GM23338 (cell line): Measurements from ENCODE around the gene PERCC1. TPM values are rescaled to one million over a fixed set of nuclear protein-coding genes. Genes with fewer than 3 reads are reported as not detected.
"Not testable (repeated sequence)": the region's sequence is repeated elsewhere in the genome, so short reads cannot be mapped to it uniquely, and the experiment has no call there.

Experiments
- ATAC-seq: fragments of 200-7000 bp; cut with Tn5 transposase; 3 replicates; pipeline ENCODE4 v1.9.1; 2020
- DNase-seq: peaks from one replicate; pipeline ENCODE4 v3.0.0-alpha.2; 2015; ENCODE audit warnings: low spot score
- H2AFZ ChIP-seq: fragments of 200-600 bp; sonication (generic); 2 replicates; pipeline ENCODE4 v1.8.0; 2016; ENCODE audit warnings: antibody characterized with exemption, mild to moderate bottlenecking, moderate library complexity
- H3F3A ChIP-seq: fragments of 200-600 bp; sonication (generic); replicated peaks from 2 replicates; pipeline ENCODE4 v1.8.0; 2017; ENCODE audit warnings: antibody characterized with exemption, mixed run types, low read depth
- H3K27ac ChIP-seq: fragments of 200-600 bp; sonication (generic); 2 replicates; pipeline ENCODE4 v1.6.1; 2016; ENCODE audit warnings: low read depth
- H3K27me3 ChIP-seq: fragments of 200-600 bp; sonication (generic); 2 replicates; pipeline ENCODE4 v1.8.0; 2016; ENCODE audit warnings: mild to moderate bottlenecking, mixed run types, moderate library complexity; ENCODE audit not compliant: insufficient read depth
- H3K36me3 ChIP-seq: fragments of 200-600 bp; sonication (generic); 2 replicates; pipeline ENCODE4 v1.8.0; 2016; ENCODE audit warnings: mild to moderate bottlenecking; ENCODE audit not compliant: insufficient read depth
- H3K4me1 ChIP-seq: fragments of 200-600 bp; sonication (generic); 2 replicates; pipeline ENCODE4 v1.8.0; 2016; ENCODE audit warnings: mild to moderate bottlenecking, moderate library complexity; ENCODE audit not compliant: insufficient read depth
- H3K4me2 ChIP-seq: fragments of 200-600 bp; sonication (generic); 2 replicates; pipeline ENCODE4 v1.7.1; 2017; ENCODE audit warnings: mixed run types
- H3K4me3 ChIP-seq: fragments of 200-600 bp; sonication (generic); 2 replicates; pipeline ENCODE4 v1.6.1; 2016; ENCODE audit warnings: mixed run types
- H3K79me2 ChIP-seq: fragments of 200-600 bp; sonication (generic); replicated peaks from 2 replicates; pipeline ENCODE4 v1.8.0; 2017; ENCODE audit warnings: mild to moderate bottlenecking; ENCODE audit not compliant: insufficient read depth
- H3K9me2 ChIP-seq: fragments of 200-600 bp; sonication (generic); 2 replicates; pipeline ENCODE4 v1.8.0; 2017; ENCODE audit not compliant: insufficient read depth
- H4K20me1 ChIP-seq: fragments of 200-600 bp; sonication (generic); replicated peaks from 2 replicates; pipeline ENCODE4 v1.8.0; 2017; ENCODE audit warnings: mild to moderate bottlenecking; ENCODE audit not compliant: insufficient read depth
- H3K27ac Mint-ChIP-seq: 2 replicates; pipeline ENCODE4 v1.8.0; 2020; ENCODE audit warnings: inconsistent platforms, mild to moderate bottlenecking, moderate library complexity, mixed read lengths
- H3K27me3 Mint-ChIP-seq: 3 replicates; pipeline ENCODE4 v1.8.0; 2022; ENCODE audit warnings: low read depth, mild to moderate bottlenecking, moderate library complexity, mixed read lengths, inconsistent platforms; ENCODE audit not compliant: insufficient read depth, poor library complexity
- H3K36me3 Mint-ChIP-seq: 3 replicates; pipeline ENCODE4 v1.8.0; 2021; ENCODE audit warnings: low read depth, mild to moderate bottlenecking, inconsistent platforms, moderate library complexity, mixed read lengths
- H3K4me1 Mint-ChIP-seq: 3 replicates; pipeline ENCODE4 v1.8.0; 2020; ENCODE audit warnings: mild to moderate bottlenecking, inconsistent platforms, mixed read lengths
- H3K4me3 Mint-ChIP-seq: 3 replicates; pipeline ENCODE4 v1.8.0; 2021; ENCODE audit warnings: moderate library complexity, mild to moderate bottlenecking, inconsistent platforms, mixed read lengths
- H3K9me3 Mint-ChIP-seq: 3 replicates; pipeline ENCODE4 v1.8.0; 2020; ENCODE audit warnings: moderate library complexity, mild to moderate bottlenecking, inconsistent platforms, mixed read lengths
- CREB1 ChIP-seq: fragments of 250-450 bp; sonication (Bioruptor Pico); IDR thresholded peaks from 2 replicates; pipeline ENCODE4 v1.5.0; 2020; ENCODE audit warnings: low read depth, mild to moderate bottlenecking, moderate library complexity
- ETS1 ChIP-seq: IDR thresholded peaks from 2 replicates; pipeline ENCODE4 v1.6.1; 2016; ENCODE audit warnings: antibody characterized with exemption
- EZH2 ChIP-seq: fragments of 200-600 bp; sonication (generic); IDR thresholded peaks from one replicate; pipeline ENCODE4 v1.8.0; 2017; ENCODE audit warnings: antibody characterized with exemption, mild to moderate bottlenecking, low read depth; ENCODE audit not compliant: unreplicated experiment
- EZH2phosphoT487 ChIP-seq: fragments of 200-600 bp; sonication (generic); IDR thresholded peaks from one replicate; pipeline ENCODE4 v1.8.1; 2018; ENCODE audit warnings: antibody characterized with exemption; ENCODE audit not compliant: unreplicated experiment
- JUNB ChIP-seq: IDR thresholded peaks from one replicate; pipeline ENCODE4 v1.6.1; 2016; ENCODE audit warnings: antibody characterized with exemption; ENCODE audit not compliant: unreplicated experiment
- NANOG ChIP-seq: IDR thresholded peaks from 2 replicates; pipeline ENCODE4 v1.6.1; 2016; ENCODE audit warnings: antibody characterized with exemption, borderline replicate concordance
- POLR2AphosphoS5 ChIP-seq: IDR thresholded peaks from 2 replicates; pipeline ENCODE4 v1.6.1; 2016; ENCODE audit warnings: antibody characterized with exemption, low read depth
- STAT1 ChIP-seq: IDR thresholded peaks from one replicate; pipeline ENCODE4 v1.6.1; 2016; ENCODE audit warnings: antibody characterized with exemption; ENCODE audit not compliant: unreplicated experiment
- ZNF114 ChIP-seq: fragments of 250-450 bp; sonication (Bioruptor Pico); IDR thresholded peaks from 2 replicates; pipeline ENCODE4 v1.5.0; 2020; ENCODE audit warnings: mild to moderate bottlenecking, moderate library complexity
- ZNF331 ChIP-seq: fragments of 250-450 bp; sonication (Bioruptor Pico); IDR thresholded peaks from 2 replicates; pipeline ENCODE4 v1.5.0; 2020; ENCODE audit warnings: low read depth, mild to moderate bottlenecking, moderate library complexity
- polyA plus RNA-seq: library from polyadenylated mRNA; unstranded; fragments of >200 nt; fragmentation: Nextera tagmentation; extraction: Ambion mirVana; gene quantifications from 2 replicates; pipeline ENCODE4 v1.2.1, GENCODE V29; 2016
- total RNA-seq: library from RNA; depleted of rRNA; stranded (reverse); fragments of >200 nt; shearing (Covaris generic); gene quantifications from 2 replicates; pipeline ENCODE4 v1.2.3, GENCODE V29; 2014
- TF ChIP-seq, protein P1 (sequence below): IDR thresholded peaks from one replicate; pipeline ENCODE4 v1.6.1; 2018; ENCODE audit warnings: antibody characterized with exemption; ENCODE audit not compliant: unreplicated experiment
- TF ChIP-seq, protein P2 (sequence below), 2 experiments: fragments of 200-600 bp in 1 of 2; sonication (generic) in 1 of 2; conservative IDR thresholded peaks; 2 replicates each; pipeline versions ENCODE4 v1.5.1 to v1.6.1; 2016 to 2017; ENCODE audit warnings: antibody characterized with exemption in 2 of 2, low read depth in 2 of 2, mild to moderate bottlenecking in 2 of 2, moderate library complexity in 1 of 2

Gene PERCC1
- total and polyA plus RNA-seq, 2 experiments from 2014 or later = not detected

GRCh38 chr16:1439699-1440074 lies 8.8 kb downstream of the PERCC1 start:
- H3K9me3 Mint-ChIP-seq, H3K4me3 Mint-ChIP-seq, H3F3A ChIP-seq, H3K4me1 ChIP-seq, H3K27me3 Mint-ChIP-seq, H3K79me2 ChIP-seq, H2AFZ ChIP-seq, H3K4me1 Mint-ChIP-seq, H3K27me3 ChIP-seq, H3K4me3 ChIP-seq, H3K9me2 ChIP-seq, H3K27ac Mint-ChIP-seq, H3K4me2 ChIP-seq, ATAC-seq, H3K36me3 ChIP-seq, H3K27ac ChIP-seq, H4K20me1 ChIP-seq, H3K36me3 Mint-ChIP-seq, DNase-seq: not testable (repeated sequence)

GRCh38 chr16:1441391-1441829 lies 10.5 kb downstream of the PERCC1 start:
- TF ChIP-seq STAT1 = no peak
- Mint-ChIP-seq H3K36me3 (no peaks in the 10 kb centered on the region), H3K4me1 (no peaks in the 10 kb centered on the region), H3K27me3 (peaks cover 2% of the 10 kb centered on the region), H3K27ac (no peak overlapping the region), H3K4me3 (no peak overlapping the region), H3K9me3 (no peaks in the 10 kb centered on the region)
- H2AFZ ChIP-seq = no peak overlapping the region
- no peak overlapping the region for H3K27ac ChIP-seq
- no peaks in the 10 kb centered on the region for H3K4me1 ChIP-seq
- no peak for ATAC-seq
- H3K4me3 ChIP-seq = no peak overlapping the region
- H3K4me2 ChIP-seq = no peak overlapping the region
- H3K79me2 ChIP-seq = no peaks in the 10 kb centered on the region
- no peak for DNase-seq
- no peaks in the 10 kb centered on the region for H3K36me3 ChIP-seq
- H3K27me3 ChIP-seq = no peaks in the 10 kb centered on the region
- no peaks in the 10 kb centered on the region for H3F3A ChIP-seq
- no peaks in the 10 kb centered on the region for H3K9me2 ChIP-seq
- no peaks in the 10 kb centered on the region for H4K20me1 ChIP-seq

DNA sequence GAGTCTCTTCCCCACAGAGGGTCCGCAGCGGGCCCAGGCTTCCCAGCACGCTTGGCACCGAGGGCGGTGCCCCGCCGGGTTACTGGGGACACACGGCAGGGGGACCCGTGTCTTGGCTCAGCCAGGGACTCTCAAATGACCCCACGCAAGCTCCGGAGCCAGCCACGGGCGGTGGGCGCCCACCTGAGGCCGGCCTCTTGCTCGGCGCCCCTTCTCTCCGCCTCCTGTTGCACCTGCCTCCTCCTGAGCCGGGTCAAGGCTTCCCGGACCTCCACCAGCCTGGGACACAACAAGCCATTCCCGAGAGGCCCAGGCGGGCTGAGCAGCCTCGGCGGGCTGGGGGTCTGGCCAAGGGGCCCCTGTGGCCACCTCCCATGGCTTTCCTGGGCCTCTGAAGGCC lies 11.8 kb downstream of the PERCC1 start:
- no peaks in the 10 kb centered on the region for H3F3A ChIP-seq
- no peaks in the 10 kb centered on the region for H3K9me2 ChIP-seq
- H3K27me3 ChIP-seq = no peaks in the 10 kb centered on the region
- H4K20me1 ChIP-seq = no peaks in the 10 kb centered on the region
- H3K4me2 ChIP-seq = no peak overlapping the region
- Mint-ChIP-seq H3K4me3 (no peak overlapping the region), H3K4me1 (no peaks in the 10 kb centered on the region), H3K9me3 (no peaks in the 10 kb centered on the region), H3K27me3 (peaks cover 2% of the 10 kb centered on the region), H3K36me3 (no peaks in the 10 kb centered on the region), H3K27ac (no peak overlapping the region)
- no peak overlapping the region for H3K4me3 ChIP-seq
- H3K36me3 ChIP-seq = no peaks in the 10 kb centered on the region
- no peaks in the 10 kb centered on the region for H3K4me1 ChIP-seq
- DNase-seq (no peak), ATAC-seq (no peak)
- no peaks in the 10 kb centered on the region for H3K79me2 ChIP-seq
- no peak for TF ChIP-seq EZH2phosphoT487
- TF ChIP-seq, protein P1, sequence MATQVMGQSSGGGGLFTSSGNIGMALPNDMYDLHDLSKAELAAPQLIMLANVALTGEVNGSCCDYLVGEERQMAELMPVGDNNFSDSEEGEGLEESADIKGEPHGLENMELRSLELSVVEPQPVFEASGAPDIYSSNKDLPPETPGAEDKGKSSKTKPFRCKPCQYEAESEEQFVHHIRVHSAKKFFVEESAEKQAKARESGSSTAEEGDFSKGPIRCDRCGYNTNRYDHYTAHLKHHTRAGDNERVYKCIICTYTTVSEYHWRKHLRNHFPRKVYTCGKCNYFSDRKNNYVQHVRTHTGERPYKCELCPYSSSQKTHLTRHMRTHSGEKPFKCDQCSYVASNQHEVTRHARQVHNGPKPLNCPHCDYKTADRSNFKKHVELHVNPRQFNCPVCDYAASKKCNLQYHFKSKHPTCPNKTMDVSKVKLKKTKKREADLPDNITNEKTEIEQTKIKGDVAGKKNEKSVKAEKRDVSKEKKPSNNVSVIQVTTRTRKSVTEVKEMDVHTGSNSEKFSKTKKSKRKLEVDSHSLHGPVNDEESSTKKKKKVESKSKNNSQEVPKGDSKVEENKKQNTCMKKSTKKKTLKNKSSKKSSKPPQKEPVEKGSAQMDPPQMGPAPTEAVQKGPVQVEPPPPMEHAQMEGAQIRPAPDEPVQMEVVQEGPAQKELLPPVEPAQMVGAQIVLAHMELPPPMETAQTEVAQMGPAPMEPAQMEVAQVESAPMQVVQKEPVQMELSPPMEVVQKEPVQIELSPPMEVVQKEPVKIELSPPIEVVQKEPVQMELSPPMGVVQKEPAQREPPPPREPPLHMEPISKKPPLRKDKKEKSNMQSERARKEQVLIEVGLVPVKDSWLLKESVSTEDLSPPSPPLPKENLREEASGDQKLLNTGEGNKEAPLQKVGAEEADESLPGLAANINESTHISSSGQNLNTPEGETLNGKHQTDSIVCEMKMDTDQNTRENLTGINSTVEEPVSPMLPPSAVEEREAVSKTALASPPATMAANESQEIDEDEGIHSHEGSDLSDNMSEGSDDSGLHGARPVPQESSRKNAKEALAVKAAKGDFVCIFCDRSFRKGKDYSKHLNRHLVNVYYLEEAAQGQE = no peak
- no peak for TF ChIP-seq ZNF331 (CRISPR knock-in tag)
- no peak for TF ChIP-seq JUNB
- TF ChIP-seq ETS1 = no peak
- TF ChIP-seq STAT1 = no peak
- no peak for TF ChIP-seq CREB1 (CRISPR knock-in tag)
- TF ChIP-seq NANOG = no peak
- TF ChIP-seq POLR2AphosphoS5 = no peak
- no peak for TF ChIP-seq EZH2
- no peak for TF ChIP-seq ZNF114
- TF ChIP-seq, protein P2, sequence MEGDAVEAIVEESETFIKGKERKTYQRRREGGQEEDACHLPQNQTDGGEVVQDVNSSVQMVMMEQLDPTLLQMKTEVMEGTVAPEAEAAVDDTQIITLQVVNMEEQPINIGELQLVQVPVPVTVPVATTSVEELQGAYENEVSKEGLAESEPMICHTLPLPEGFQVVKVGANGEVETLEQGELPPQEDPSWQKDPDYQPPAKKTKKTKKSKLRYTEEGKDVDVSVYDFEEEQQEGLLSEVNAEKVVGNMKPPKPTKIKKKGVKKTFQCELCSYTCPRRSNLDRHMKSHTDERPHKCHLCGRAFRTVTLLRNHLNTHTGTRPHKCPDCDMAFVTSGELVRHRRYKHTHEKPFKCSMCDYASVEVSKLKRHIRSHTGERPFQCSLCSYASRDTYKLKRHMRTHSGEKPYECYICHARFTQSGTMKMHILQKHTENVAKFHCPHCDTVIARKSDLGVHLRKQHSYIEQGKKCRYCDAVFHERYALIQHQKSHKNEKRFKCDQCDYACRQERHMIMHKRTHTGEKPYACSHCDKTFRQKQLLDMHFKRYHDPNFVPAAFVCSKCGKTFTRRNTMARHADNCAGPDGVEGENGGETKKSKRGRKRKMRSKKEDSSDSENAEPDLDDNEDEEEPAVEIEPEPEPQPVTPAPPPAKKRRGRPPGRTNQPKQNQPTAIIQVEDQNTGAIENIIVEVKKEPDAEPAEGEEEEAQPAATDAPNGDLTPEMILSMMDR (conservative IDR thresholded peaks at IDR 0.05; ENCODE audit: low read depth in 2 of 2) = no peak
- no peak overlapping the region for H2AFZ ChIP-seq
- no peak overlapping the region for H3K27ac ChIP-seq
